Keratinocyte (primary cell): ENCODE results near the gene NEBL. TPM values are rescaled to one million over a fixed set of nuclear protein-coding genes. Genes with fewer than 3 reads are reported as not detected.

Source experiments
- DNase-seq: peaks from one replicate; pipeline ENCODE4 v3.0.0-alpha.2; 2011; ENCODE audit warnings: low read depth, missing footprints, low spot score
- FAIRE-seq: peaks from 2 replicates; lab custom pipeline; 2011; peaks lifted over from hg19 to GRCh38; lab: Jason Lieb, UNC
- H2AFZ ChIP-seq: 2 replicates; pipeline ENCODE4 v1.6.0; 2012; ENCODE audit warnings: low read length, control low read depth, inconsistent platforms; ENCODE audit not compliant: control insufficient read depth
- H3K27ac ChIP-seq: 2 replicates; pipeline ENCODE4 v1.5.1; 2011; ENCODE audit warnings: low read length; ENCODE audit not compliant: control insufficient read depth, insufficient read depth
- H3K27me3 ChIP-seq: 3 replicates; pipeline ENCODE4 v1.6.0; 2011; ENCODE audit warnings: low read length; ENCODE audit not compliant: control insufficient read depth, insufficient read depth; ENCODE audit errors: extremely low read depth
- H3K36me3 ChIP-seq, 2 experiments: 2 replicates in 1 of 2; 3 replicates in 1 of 2; pipeline ENCODE4 v1.5.1; 2011; ENCODE audit warnings: low read length in 2 of 2, mild to moderate bottlenecking in 1 of 2; ENCODE audit not compliant: control insufficient read depth in 2 of 2, insufficient read depth in 2 of 2; ENCODE audit errors: extremely low read depth in 1 of 2
- H3K4me1 ChIP-seq: 3 replicates; pipeline ENCODE4 v1.5.1; 2011; ENCODE audit warnings: low read length; ENCODE audit not compliant: control insufficient read depth, insufficient read depth; ENCODE audit errors: extremely low read depth
- H3K4me2 ChIP-seq: 3 replicates; pipeline ENCODE4 v1.6.0; 2011; ENCODE audit warnings: low read depth, low read length; ENCODE audit not compliant: control insufficient read depth, insufficient read depth; ENCODE audit errors: extremely low read depth
- H3K4me3 ChIP-seq, 3 experiments: fragments of 200-600 bp in 1 of 3; sonication (generic) in 1 of 3; 2 replicates in 2 of 3; 3 replicates in 1 of 3; pipeline ENCODE4 v1.5.1; 2011 to 2016; ENCODE audit warnings: low read length in 3 of 3, mild to moderate bottlenecking in 3 of 3, control low read depth in 2 of 3, inconsistent platforms in 1 of 3, low read depth in 1 of 3, mixed read lengths in 1 of 3, mixed run types in 1 of 3, moderate library complexity in 1 of 3; ENCODE audit not compliant: control insufficient read depth in 2 of 3, insufficient read depth in 2 of 3; ENCODE audit errors: extremely low read depth in 1 of 3
- H3K79me2 ChIP-seq: 2 replicates; pipeline ENCODE4 v1.6.0; 2012; ENCODE audit warnings: low read length; ENCODE audit not compliant: control insufficient read depth, insufficient read depth
- H3K9ac ChIP-seq: 3 replicates; pipeline ENCODE4 v1.6.0; 2011; ENCODE audit warnings: low read length; ENCODE audit not compliant: control insufficient read depth, insufficient read depth; ENCODE audit errors: extremely low read depth
- H3K9me1 ChIP-seq: 3 replicates; pipeline ENCODE4 v1.6.0; 2011; ENCODE audit warnings: low read length; ENCODE audit not compliant: control insufficient read depth, insufficient read depth; ENCODE audit errors: extremely low read depth
- H3K9me3 ChIP-seq: 2 replicates; pipeline ENCODE4 v1.5.1; 2012; ENCODE audit warnings: low read depth, low read length; ENCODE audit not compliant: control insufficient read depth
- H4K20me1 ChIP-seq: 3 replicates; pipeline ENCODE4 v1.6.0; 2011; ENCODE audit warnings: low read length; ENCODE audit not compliant: control insufficient read depth, insufficient read depth; ENCODE audit errors: extremely low read depth
- EZH2 ChIP-seq: IDR thresholded peaks from one replicate; pipeline ENCODE4 v1.6.1; 2012; ENCODE audit warnings: inconsistent platforms, mild to moderate bottlenecking, low read length, moderate library complexity
- dilution Hi-C: fragments of 300-500 bp; cut with MboI; formaldehyde crosslinking; loops from one replicate; pipeline ENCODE4 v1.7.0; 2020; ENCODE audit warnings: low sequenced_read_pairs; ENCODE audit not compliant: extremely low pct_ligation_motif_present
- polyA plus RNA-seq, 5 experiments: library from polyadenylated mRNA; depleted of rRNA in 3 of 5; stranded (reverse) in 3 of 5; stranded (forward) in 1 of 5; unstranded in 1 of 5; fragments of >200 nt; gene quantifications; 1 replicate in 1 of 5; 2 replicates in 3 of 5; 3 replicates in 1 of 5; pipeline versions ENCODE4 v1.2.1 to v1.2.3, GENCODE V29; 2011 to 2012; ENCODE audit warnings: missing spikeins in 2 of 5, low read depth in 1 of 5, low replicate concordance in 1 of 5
- TF ChIP-seq, protein P1 (sequence below), 3 experiments: IDR thresholded peaks in 1 of 3; conservative IDR thresholded peaks in 1 of 3; optimal IDR thresholded peaks in 1 of 3; 2 replicates in 2 of 3; 3 replicates in 1 of 3; pipeline versions ENCODE3 to v1.5.1; 2011; ENCODE audit warnings: low read length in 3 of 3, mild to moderate bottlenecking in 3 of 3, moderate library complexity in 2 of 3, control low read depth in 1 of 3, inconsistent platforms in 1 of 3; ENCODE audit not compliant: insufficient read depth in 2 of 3; ENCODE audit errors: extremely low read depth in 1 of 3

The NEBL gene
- polyA plus RNA-seq, 1 donor (not counting 4 experiments of a cell fraction or from before 2014, with no cell fraction given): 4.5 TPM

DNA sequence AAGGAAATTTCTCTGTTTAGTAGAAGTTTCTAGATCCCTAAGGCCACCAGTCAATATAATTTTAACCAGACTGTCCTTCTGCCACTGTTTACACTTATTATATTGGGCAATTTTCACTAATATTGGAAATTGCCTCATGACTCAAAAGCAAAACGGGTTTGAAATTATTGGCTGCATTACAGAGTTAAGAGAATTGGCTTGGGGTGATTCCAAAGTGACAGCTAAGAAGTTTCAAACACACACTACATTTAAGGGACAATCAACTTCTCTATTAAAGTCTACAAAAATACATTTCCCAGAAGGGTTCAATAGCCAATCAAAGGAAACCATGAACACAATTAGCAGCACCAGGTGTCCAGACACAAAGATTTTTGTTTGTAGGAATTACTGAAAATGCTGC is 111.9 kb downstream of the NEBL start:
- no peak overlapping the region for H3K27ac ChIP-seq
- DNase-seq (no peak), FAIRE-seq (no peak)
- H3K9ac ChIP-seq: no peak overlapping the region
- no peak for TF ChIP-seq EZH2
- TF ChIP-seq, protein P1, sequence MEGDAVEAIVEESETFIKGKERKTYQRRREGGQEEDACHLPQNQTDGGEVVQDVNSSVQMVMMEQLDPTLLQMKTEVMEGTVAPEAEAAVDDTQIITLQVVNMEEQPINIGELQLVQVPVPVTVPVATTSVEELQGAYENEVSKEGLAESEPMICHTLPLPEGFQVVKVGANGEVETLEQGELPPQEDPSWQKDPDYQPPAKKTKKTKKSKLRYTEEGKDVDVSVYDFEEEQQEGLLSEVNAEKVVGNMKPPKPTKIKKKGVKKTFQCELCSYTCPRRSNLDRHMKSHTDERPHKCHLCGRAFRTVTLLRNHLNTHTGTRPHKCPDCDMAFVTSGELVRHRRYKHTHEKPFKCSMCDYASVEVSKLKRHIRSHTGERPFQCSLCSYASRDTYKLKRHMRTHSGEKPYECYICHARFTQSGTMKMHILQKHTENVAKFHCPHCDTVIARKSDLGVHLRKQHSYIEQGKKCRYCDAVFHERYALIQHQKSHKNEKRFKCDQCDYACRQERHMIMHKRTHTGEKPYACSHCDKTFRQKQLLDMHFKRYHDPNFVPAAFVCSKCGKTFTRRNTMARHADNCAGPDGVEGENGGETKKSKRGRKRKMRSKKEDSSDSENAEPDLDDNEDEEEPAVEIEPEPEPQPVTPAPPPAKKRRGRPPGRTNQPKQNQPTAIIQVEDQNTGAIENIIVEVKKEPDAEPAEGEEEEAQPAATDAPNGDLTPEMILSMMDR (optimal IDR thresholded peaks at IDR 0.05 in 1 of 3, IDR thresholded peaks at IDR 0.05 in 1 of 3, conservative IDR thresholded peaks at IDR 0.05 in 1 of 3; ENCODE audit: extremely low read depth in 1 of 3, insufficient read depth in 2 of 3, low read length in 3 of 3): no peak
- H3K4me1 ChIP-seq: no peaks in the 10 kb centered on the region
- no peaks in the 10 kb centered on the region for H3K79me2 ChIP-seq
- no peak overlapping the region for H2AFZ ChIP-seq
- dilution Hi-C loops: no loop called here
- no peak overlapping the region for H3K4me3 ChIP-seq
- no peaks in the 10 kb centered on the region for H3K9me1 ChIP-seq
- H4K20me1 ChIP-seq: no peaks in the 10 kb centered on the region
- H3K36me3 ChIP-seq: no peaks in the 10 kb centered on the region
- no peak overlapping the region for H3K4me2 ChIP-seq
- no peaks in the 10 kb centered on the region for H3K9me3 ChIP-seq
- H3K27me3 ChIP-seq: no peaks in the 10 kb centered on the region

DNA sequence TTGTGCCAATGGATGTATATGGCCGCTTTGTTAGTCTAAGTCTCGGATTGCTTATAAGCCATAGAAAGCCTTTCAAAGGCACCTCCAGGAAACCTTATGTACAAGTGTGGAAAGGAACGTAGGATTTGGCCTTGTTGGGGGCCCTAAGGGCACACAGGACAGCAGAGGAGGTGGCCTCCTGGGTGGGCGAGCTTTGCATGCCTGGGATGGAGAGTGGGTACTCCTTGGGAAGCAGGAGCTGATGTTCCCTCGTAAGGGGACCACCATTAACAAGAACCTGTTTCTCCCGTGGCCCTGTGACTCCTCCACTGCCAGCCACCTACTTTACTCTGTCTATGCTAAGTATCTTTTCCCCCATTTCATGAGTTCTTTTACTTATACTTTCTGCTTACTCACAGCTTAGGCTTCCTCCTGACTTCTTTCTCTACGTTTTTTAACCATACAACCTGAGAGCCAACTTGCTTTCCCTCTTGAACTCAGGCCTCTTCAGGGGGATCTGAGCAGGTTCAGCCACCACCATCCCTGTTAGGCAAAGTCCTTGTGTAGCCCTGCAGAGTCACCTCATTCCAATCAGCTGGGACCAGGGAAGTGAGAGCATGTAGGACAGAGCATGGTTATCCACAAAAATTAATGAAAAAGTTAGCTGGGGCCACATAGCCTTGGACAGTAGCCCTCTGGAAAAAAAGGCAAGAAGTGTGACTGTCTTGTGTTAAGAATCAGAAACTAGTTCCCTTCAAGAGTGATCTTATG is 118.9 kb downstream of the NEBL start:
- no peak for TF ChIP-seq EZH2
- TF ChIP-seq, protein P1 (optimal IDR thresholded peaks at IDR 0.05 in 1 of 3, IDR thresholded peaks at IDR 0.05 in 1 of 3, conservative IDR thresholded peaks at IDR 0.05 in 1 of 3; ENCODE audit: extremely low read depth in 1 of 3, insufficient read depth in 2 of 3, low read length in 3 of 3): no peak
- no peak for FAIRE-seq
- H4K20me1 ChIP-seq: no peaks in the 10 kb centered on the region
- no peaks in the 10 kb centered on the region for H3K9me1 ChIP-seq
- H3K9me3 ChIP-seq: no peaks in the 10 kb centered on the region
- H3K79me2 ChIP-seq: no peaks in the 10 kb centered on the region
- H3K36me3 ChIP-seq: no peaks in the 10 kb centered on the region
- no peaks in the 10 kb centered on the region for H3K27me3 ChIP-seq
- no peak overlapping the region for H3K4me3 ChIP-seq
- no peak overlapping the region for H2AFZ ChIP-seq
- no peak overlapping the region for H3K9ac ChIP-seq
- dilution Hi-C loops: no loop called here
- no peak for DNase-seq
- no peak overlapping the region for H3K4me2 ChIP-seq
- no peaks in the 10 kb centered on the region for H3K4me1 ChIP-seq
- no peak overlapping the region for H3K27ac ChIP-seq
